HEK293 (cell line): ENCODE data around the gene CCDC187.

ENCODE experiments used
- CTCF ChIP-seq: fragments of 450-650 bp; formaldehyde crosslinking; IDR thresholded peaks from 2 replicates; pipeline ENCODE4 v1.5.1; 2016; ENCODE audit warnings: missing biosample characterization, missing genetic modification characterization
- MZF1 ChIP-seq: fragments of 450-650 bp; formaldehyde crosslinking; IDR thresholded peaks from 2 replicates; pipeline ENCODE4 v1.5.1; 2017; ENCODE audit warnings: missing biosample characterization, missing genetic modification characterization, borderline replicate concordance
- SALL2 ChIP-seq: fragments of 450-650 bp; formaldehyde crosslinking; IDR thresholded peaks from 2 replicates; pipeline ENCODE4 v1.5.0; 2017; ENCODE audit warnings: missing biosample characterization, mild to moderate bottlenecking, missing genetic modification characterization, borderline replicate concordance
- YY1 ChIP-seq: fragments of 450-650 bp; formaldehyde crosslinking; IDR thresholded peaks from 2 replicates; pipeline ENCODE4 v1.5.1; 2018; ENCODE audit warnings: missing biosample characterization, missing genetic modification characterization
- ZBTB1 ChIP-seq: fragments of 450-650 bp; formaldehyde crosslinking; IDR thresholded peaks from 2 replicates; pipeline ENCODE4 v1.5.1; 2016; ENCODE audit warnings: missing biosample characterization, missing genetic modification characterization
- ZFP37 ChIP-seq: fragments of 450-650 bp; formaldehyde crosslinking; IDR thresholded peaks from 2 replicates; pipeline ENCODE4 v1.5.1; 2016; ENCODE audit warnings: missing biosample characterization, missing genetic modification characterization
- ZNF18 ChIP-seq: fragments of 450-650 bp; formaldehyde crosslinking; IDR thresholded peaks from 2 replicates; pipeline ENCODE4 v1.5.1; 2016; ENCODE audit warnings: missing biosample characterization, missing genetic modification characterization
- ZNF19 ChIP-seq: fragments of 450-650 bp; formaldehyde crosslinking; IDR thresholded peaks from 2 replicates; pipeline ENCODE4; 2016; ENCODE audit warnings: missing biosample characterization, missing genetic modification characterization, low read depth
- ZNF274 ChIP-seq, 2 experiments: fragments of 200-500 bp in 1 of 2; fragments of 450-650 bp in 1 of 2; sonication (Bioruptor generic) in 1 of 2; formaldehyde crosslinking in 1 of 2; IDR thresholded peaks; 2 replicates each; pipeline versions ENCODE4 v1.5.1 to v1.6.1; 2014 to 2016; ENCODE audit warnings: borderline replicate concordance in 1 of 2, inconsistent platforms in 1 of 2, low read length in 1 of 2, missing biosample characterization in 1 of 2, missing genetic modification characterization in 1 of 2
- ZNF292 ChIP-seq: fragments of 450-650 bp; formaldehyde crosslinking; IDR thresholded peaks from 2 replicates; pipeline ENCODE4 v1.5.1; 2016; ENCODE audit warnings: low read depth, missing biosample characterization, missing genetic modification characterization, borderline replicate concordance
- ZNF324 ChIP-seq: fragments of 450-650 bp; formaldehyde crosslinking; IDR thresholded peaks from 2 replicates; pipeline ENCODE4 v1.5.1; 2016; ENCODE audit warnings: missing biosample characterization, missing genetic modification characterization
- ZNF335 ChIP-seq: fragments of 450-650 bp; formaldehyde crosslinking; conservative IDR thresholded peaks from 2 replicates; pipeline ENCODE4 v1.5.1; 2016; ENCODE audit warnings: missing biosample characterization, missing genetic modification characterization
- ZNF510 ChIP-seq: fragments of 450-650 bp; formaldehyde crosslinking; IDR thresholded peaks from 2 replicates; pipeline ENCODE4 v1.5.1; 2018; ENCODE audit warnings: mild to moderate bottlenecking, missing genetic modification characterization, missing biosample characterization; ENCODE audit not compliant: insufficient replicate concordance
- TF ChIP-seq, protein P1 (sequence below): fragments of 450-650 bp; formaldehyde crosslinking; IDR thresholded peaks from 2 replicates; pipeline ENCODE4 v1.5.1; 2016; ENCODE audit warnings: missing biosample characterization, missing genetic modification characterization, low read depth

DNA sequence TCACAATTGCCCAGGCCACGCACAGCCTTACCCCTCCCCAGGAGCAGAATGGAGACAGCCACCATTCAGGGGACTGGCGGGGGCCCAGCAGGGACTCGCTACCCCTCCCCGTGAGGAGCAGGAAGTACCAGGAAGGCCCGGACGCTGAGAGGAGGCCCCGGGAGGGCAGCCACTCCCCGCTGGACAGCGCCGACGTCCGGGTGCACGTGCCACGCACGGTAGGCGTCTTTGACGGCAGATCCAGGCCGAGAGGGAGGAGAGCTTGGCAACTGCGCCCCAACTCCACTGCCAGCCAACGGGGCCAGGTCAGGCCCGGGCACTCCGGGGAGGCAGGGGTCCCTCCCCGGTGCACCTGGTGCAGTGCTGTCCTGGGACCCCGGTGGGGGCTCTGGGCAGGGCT is 45.7 kb upstream of the CCDC187 start:
- TF ChIP-seq CTCF (tag by site-specific recombination) (no peak), ZNF292 (tag by site-specific recombination) (no peak), SALL2 (tag by site-specific recombination) (no peak), YY1 (no peak), ZNF324 (tag by site-specific recombination) (no peak), ZBTB1 (tag by site-specific recombination) (no peak), ZFP37 (tag by site-specific recombination) (no peak), MZF1 (tag by site-specific recombination) (no peak), ZNF335 (tag by site-specific recombination) (no peak), ZNF18 (tag by site-specific recombination) (no peak), ZNF19 (tag by site-specific recombination) (no peak), ZNF274 (IDR thresholded peaks at IDR 0.05; ENCODE audit: low read length) (no peak), ZNF274 (tag by site-specific recombination; IDR thresholded peaks at IDR 0.05; ENCODE audit: borderline replicate concordance) (no peak), ZNF510 (tag by site-specific recombination) (no peak)
- TF ChIP-seq, protein P1, sequence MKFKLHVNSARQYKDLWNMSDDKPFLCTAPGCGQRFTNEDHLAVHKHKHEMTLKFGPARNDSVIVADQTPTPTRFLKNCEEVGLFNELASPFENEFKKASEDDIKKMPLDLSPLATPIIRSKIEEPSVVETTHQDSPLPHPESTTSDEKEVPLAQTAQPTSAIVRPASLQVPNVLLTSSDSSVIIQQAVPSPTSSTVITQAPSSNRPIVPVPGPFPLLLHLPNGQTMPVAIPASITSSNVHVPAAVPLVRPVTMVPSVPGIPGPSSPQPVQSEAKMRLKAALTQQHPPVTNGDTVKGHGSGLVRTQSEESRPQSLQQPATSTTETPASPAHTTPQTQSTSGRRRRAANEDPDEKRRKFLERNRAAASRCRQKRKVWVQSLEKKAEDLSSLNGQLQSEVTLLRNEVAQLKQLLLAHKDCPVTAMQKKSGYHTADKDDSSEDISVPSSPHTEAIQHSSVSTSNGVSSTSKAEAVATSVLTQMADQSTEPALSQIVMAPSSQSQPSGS (tag by site-specific recombination) = no peak
